Esophagus squamous epithelium (tissue), 5 donors: Measurements from ENCODE around the gene TTC28. TPM values are rescaled to one million over a fixed set of nuclear protein-coding genes. Genes with fewer than 3 reads are reported as not detected.
"Not testable (repeated sequence)": the region's sequence is repeated elsewhere in the genome, so short reads cannot be mapped to it uniquely, and the experiment has no call there.

Source experiments
- DNase-seq: peaks from one replicate; lab custom pipeline; 2025; lab: John Stamatoyannopoulos, UW
- H3K27ac ChIP-seq, 4 donors: fragments of 200-600 bp; sonication (generic); one replicate each; pipeline ENCODE4 v1.5.1; 2016 to 2019; ENCODE audit warnings: mild to moderate bottlenecking in 1 of 4
- H3K27me3 ChIP-seq, 4 donors: fragments of 200-600 bp; sonication (generic); 1 replicate in 3 of 4; 2 replicates in 1 of 4; pipeline versions ENCODE4 v1.5.1 to v1.6.0; 2017 to 2021; ENCODE audit warnings: antibody characterized with exemption in 1 of 4
- H3K36me3 ChIP-seq, 3 donors: fragments of 200-600 bp; sonication (generic); one replicate each; pipeline ENCODE4 v1.5.1; 2016 to 2019
- H3K4me1 ChIP-seq, 3 donors: fragments of 200-600 bp; sonication (generic); one replicate each; pipeline ENCODE4 v1.5.1; 2017 to 2019
- H3K4me3 ChIP-seq, 4 donors: fragments of 200-600 bp; sonication (generic); 1 replicate in 3 of 4; 2 replicates in 1 of 4; pipeline ENCODE4 v1.5.1; 2016 to 2019; ENCODE audit warnings: mild to moderate bottlenecking in 2 of 4, moderate library complexity in 1 of 4
- H3K9me3 ChIP-seq, 3 donors: fragments of 200-600 bp; sonication (generic); one replicate each; pipeline ENCODE4 v1.5.1; 2016 to 2019
- POLR2A ChIP-seq, 4 donors: fragments of 450-650 bp; IDR thresholded peaks; one replicate each; pipeline ENCODE4 v1.6.1; 2017; ENCODE audit warnings: antibody characterized with exemption in 4 of 4, mild to moderate bottlenecking in 4 of 4, moderate library complexity in 3 of 4
- WGBS, 2 donors: methylation state at CpG; one replicate each; pipeline ENCODE4 v1.1.5; 2018; 5-methylcytosine and 5-hydroxymethylcytosine counted together
- intact Hi-C: fragments of 100-400 bp; cut with DNase I; formaldehyde crosslinking; loops from one replicate; pipeline ENCODE4 v1.15.0; 2022
- total RNA-seq, 4 donors: library from RNA; depleted of rRNA; stranded (reverse); fragments of >200 nt; gene quantifications; one replicate each; pipeline ENCODE4 v1.1.0, GENCODE V29; 2016
- TF ChIP-seq, protein P1 (sequence below), 6 experiments: fragments of 450-650 bp in 4 of 6; fragments of 200-600 bp in 2 of 6; sonication (generic) in 2 of 6; IDR thresholded peaks; one replicate each; pipeline ENCODE4 v1.5.1; 2016 to 2019; ENCODE audit warnings: antibody characterized with exemption in 6 of 6, mild to moderate bottlenecking in 4 of 6, moderate library complexity in 4 of 6
- donor health status: DM: yes; HTN: yes; CAD: no.

TTC28 gene
- total RNA-seq, 4 donors from 2014 or later = 6.0 to 21.4 (median 7.7) TPM

DNA sequence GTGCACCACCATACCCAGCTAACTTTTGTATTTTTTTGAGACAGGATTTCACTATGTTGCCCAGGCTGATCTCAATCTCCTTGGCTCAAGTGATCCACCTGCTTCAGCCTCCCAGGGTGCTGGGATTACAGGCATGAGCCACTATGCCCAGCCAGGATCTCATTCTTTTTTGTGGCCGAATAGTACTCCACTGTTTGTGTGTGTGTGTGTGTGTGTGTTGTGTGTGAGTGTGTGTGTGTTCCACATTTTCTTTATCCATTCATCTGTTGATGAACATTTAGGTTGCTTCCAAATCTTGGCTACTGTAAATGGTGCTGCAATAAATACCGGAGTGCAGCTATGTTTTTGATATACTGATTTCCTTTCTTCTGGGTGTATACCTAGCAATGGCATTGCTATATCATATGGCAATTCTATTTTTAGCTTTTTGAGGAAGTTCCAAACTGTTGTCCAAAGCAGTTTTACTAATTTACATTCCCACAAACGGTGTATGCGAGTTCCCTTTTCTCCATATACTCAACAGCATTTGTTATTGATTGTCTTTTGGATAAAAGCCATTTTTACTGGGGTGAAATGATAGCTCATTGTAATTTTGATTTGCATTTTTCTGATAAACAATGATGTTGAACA is 105.4 kb downstream of the TTC28 start:
- TF ChIP-seq, protein P1, sequence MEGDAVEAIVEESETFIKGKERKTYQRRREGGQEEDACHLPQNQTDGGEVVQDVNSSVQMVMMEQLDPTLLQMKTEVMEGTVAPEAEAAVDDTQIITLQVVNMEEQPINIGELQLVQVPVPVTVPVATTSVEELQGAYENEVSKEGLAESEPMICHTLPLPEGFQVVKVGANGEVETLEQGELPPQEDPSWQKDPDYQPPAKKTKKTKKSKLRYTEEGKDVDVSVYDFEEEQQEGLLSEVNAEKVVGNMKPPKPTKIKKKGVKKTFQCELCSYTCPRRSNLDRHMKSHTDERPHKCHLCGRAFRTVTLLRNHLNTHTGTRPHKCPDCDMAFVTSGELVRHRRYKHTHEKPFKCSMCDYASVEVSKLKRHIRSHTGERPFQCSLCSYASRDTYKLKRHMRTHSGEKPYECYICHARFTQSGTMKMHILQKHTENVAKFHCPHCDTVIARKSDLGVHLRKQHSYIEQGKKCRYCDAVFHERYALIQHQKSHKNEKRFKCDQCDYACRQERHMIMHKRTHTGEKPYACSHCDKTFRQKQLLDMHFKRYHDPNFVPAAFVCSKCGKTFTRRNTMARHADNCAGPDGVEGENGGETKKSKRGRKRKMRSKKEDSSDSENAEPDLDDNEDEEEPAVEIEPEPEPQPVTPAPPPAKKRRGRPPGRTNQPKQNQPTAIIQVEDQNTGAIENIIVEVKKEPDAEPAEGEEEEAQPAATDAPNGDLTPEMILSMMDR (IDR thresholded peaks at IDR 0.05) = no peak
- no peak for TF ChIP-seq POLR2A (IDR thresholded peaks at IDR 0.05)
- H3K27me3 ChIP-seq = no peaks in the 10 kb centered on the region
- intact Hi-C loops = no loop called here
- no peak for DNase-seq
- WGBS, 2 donors = 69 to 73% methylated on average over 3 to 4 of the region's 4 CpGs
- no peak overlapping the region for H3K27ac ChIP-seq
- H3K4me1 ChIP-seq = no peaks in the 10 kb centered on the region
- H3K36me3 ChIP-seq = no peaks in the 10 kb centered on the region
- H3K4me3 ChIP-seq = no peak overlapping the region
- no peaks in the 10 kb centered on the region for H3K9me3 ChIP-seq

DNA sequence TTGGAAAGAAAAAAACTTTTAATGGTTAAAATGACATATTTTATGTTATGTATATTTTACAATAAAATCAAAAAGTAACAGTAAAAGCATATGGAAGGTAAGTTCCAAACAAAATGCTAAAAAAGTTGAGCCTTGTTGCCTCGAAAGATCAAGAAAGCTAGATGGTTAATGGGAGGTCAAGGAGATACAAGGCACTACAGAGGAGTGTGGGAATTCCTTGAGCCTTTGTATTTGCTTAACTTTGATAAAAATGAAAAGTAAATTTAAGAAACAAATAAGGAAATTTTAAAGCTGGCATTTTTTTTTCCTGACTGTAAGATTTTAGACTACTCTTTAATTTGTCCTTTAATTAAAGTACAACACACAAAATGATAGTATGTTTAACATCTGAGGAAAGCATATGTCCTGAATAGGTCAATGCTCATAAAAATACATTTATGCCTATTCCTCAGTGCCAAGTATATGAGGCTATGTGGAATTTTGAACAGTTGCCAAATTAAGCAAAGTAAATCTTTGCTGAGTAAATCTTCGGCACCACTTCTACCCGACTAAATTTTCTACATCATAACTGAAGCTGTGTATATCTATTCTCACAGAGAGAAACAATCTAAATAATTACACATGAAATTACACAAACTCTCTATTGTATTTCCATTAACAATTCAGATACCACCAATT is 108.8 kb downstream of the TTC28 start:
- intact Hi-C loops = no loop called here
- H3K27ac ChIP-seq = no peak overlapping the region
- no peaks in the 10 kb centered on the region for H3K36me3 ChIP-seq
- DNase-seq = no peak
- no peaks in the 10 kb centered on the region for H3K27me3 ChIP-seq
- H3K4me3 ChIP-seq = no peak overlapping the region
- 48 to 50% methylated on average over 3 of the region's 3 CpGs for WGBS, 2 donors
- no peaks in the 10 kb centered on the region for H3K4me1 ChIP-seq
- no peak for TF ChIP-seq POLR2A (IDR thresholded peaks at IDR 0.05)
- TF ChIP-seq, protein P1 (IDR thresholded peaks at IDR 0.05) = no peak
- no peaks in the 10 kb centered on the region for H3K9me3 ChIP-seq

DNA sequence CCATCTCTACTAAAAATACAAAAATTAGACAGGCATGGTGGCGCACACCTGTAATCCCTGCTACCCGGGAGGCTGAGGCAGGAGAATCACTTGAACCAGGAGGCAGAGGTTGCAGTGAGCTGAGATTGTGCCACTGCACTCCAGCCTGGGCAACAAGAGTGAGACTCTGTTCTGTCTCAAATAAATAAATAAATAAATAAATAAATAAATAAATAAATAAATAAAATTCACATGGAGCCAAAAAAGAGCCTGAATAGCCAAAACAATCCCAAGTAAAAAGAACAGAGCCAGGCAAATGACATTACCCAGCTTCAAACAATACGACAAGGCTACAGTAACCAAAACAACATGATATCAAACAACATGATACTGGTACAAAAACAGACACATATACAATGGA is 110.7 kb downstream of the TTC28 start:
- 83 to 94% methylated on average over 3 of the region's 3 CpGs for WGBS, 2 donors
- DNase-seq, H3K36me3 ChIP-seq, intact Hi-C loops, H3K27ac ChIP-seq, H3K27me3 ChIP-seq, H3K9me3 ChIP-seq, H3K4me3 ChIP-seq, H3K4me1 ChIP-seq: not testable (repeated sequence)

DNA sequence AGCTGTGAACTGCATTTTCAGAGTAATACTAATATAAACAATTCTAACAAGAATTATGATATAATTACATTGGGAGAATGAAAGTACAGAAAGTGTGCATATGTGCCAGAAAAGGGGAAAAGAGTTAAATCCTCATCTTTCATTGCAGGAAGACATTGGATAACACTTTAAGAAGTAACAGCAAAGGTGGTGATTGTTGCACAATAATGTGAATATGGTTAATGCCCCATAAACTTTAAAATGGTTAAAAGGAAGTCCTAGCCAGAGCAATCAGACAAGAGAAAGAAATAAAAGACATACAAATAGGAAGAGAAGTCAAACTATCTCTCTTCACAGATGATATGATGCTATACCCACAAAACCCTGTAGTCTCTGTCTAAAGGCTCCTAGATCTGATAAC is 111.5 kb downstream of the TTC28 start:
- no peak for DNase-seq
- H3K4me3 ChIP-seq = no peak overlapping the region
- no peaks in the 10 kb centered on the region for H3K4me1 ChIP-seq
- H3K36me3 ChIP-seq = no peaks in the 10 kb centered on the region
- no peak for TF ChIP-seq POLR2A (IDR thresholded peaks at IDR 0.05)
- TF ChIP-seq, protein P1 (IDR thresholded peaks at IDR 0.05) = no peak
- H3K27ac ChIP-seq = no peak overlapping the region
- intact Hi-C loops = no loop called here
- H3K27me3 ChIP-seq = no peaks in the 10 kb centered on the region
- H3K9me3 ChIP-seq = no peaks in the 10 kb centered on the region

DNA sequence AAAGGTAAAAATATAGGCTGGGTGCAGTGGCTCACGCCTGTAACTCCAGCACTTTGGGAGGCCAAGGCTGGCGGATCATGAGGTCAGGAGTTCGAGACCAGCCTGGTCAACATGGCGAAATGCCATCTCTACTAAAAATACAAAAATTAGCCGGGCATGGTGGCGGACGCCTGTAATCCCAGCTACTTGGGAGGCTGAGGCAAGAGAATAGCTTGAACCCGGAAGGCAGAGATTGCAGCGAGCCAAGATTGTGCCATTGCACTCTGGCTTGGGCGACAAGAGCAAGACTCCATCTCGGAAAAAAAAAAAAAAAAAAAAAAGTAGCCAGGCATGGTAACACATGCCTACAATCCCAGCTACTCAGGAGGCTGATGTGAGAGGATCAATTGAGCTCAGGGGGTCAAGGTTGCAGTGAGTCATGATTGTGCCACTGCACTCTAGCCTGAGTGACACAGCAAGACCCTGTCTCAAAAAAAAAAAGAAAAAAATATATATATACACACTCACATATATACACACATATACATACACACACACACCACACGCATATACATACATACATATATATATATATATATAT is 112.6 kb downstream of the TTC28 start:
- H3K9me3 ChIP-seq, H3K4me3 ChIP-seq, H3K4me1 ChIP-seq, intact Hi-C loops, H3K27ac ChIP-seq, H3K27me3 ChIP-seq, H3K36me3 ChIP-seq, DNase-seq: not testable (repeated sequence)
- 91 to 94% methylated on average over 12 of the region's 12 CpGs for WGBS, 2 donors

DNA sequence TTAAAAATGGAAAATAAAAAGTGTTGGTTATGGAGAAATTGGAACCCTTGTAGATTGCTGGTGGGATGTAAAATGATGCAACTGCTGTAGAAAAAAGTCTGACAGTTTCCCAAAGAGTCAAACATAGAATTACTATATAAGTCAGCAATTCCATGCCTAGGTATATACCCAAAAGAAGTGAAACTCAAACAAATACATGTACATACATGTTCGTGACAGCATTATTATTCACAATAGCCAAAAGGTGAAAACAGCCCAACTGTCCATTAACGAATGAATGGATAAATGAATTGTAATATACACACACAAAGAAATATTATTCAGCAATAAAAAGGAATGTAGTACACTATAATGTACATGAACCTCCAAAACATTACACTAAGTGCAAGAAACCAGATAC is 116.0 kb downstream of the TTC28 start:
- WGBS, 2 donors = 44 to 68% methylated on average over 2 of the region's 2 CpGs
- Histone ChIP-seq H3K9me3 (no peaks in the 10 kb centered on the region), H3K27ac (no peak overlapping the region), H3K27me3 (no peaks in the 10 kb centered on the region), H3K4me1 (peaks cover 0 to 20% (median 4%) of the 10 kb centered on the region in 3 donors), H3K36me3 (no peaks in the 10 kb centered on the region), H3K4me3 (no peak overlapping the region)
- intact Hi-C loops = no loop called here
- TF ChIP-seq, protein P1 (IDR thresholded peaks at IDR 0.05) = no peak
- no peak for TF ChIP-seq POLR2A (IDR thresholded peaks at IDR 0.05)
- no peak for DNase-seq
